IMR-90 (cell line): Measurements from ENCODE around the gene CFAP221. TPM values are rescaled to one million over a fixed set of nuclear protein-coding genes. Genes with fewer than 3 reads are reported as not detected.

Source experiments
- ATAC-seq: fragments of 200-7000 bp; cut with Tn5 transposase; 2 replicates; pipeline ENCODE4 v1.9.1; 2020; ENCODE audit warnings: low read depth, mild to moderate bottlenecking, moderate library complexity
- BruUV-seq: library from RNA; stranded (reverse); fragments of 400-500 nt; replicated peaks from 2 replicates; lab custom pipeline; 2021; lab: Mats Ljungman, UMichigan
- CTCF ChIA-PET: fragments of 300-600 bp; formaldehyde crosslinking; extraction: SDS; loops from one replicate; lab custom pipeline; 2021; ENCODE audit warnings: antibody characterized with exemption; lab: Yijun Ruan, JAX
- POLR2A ChIA-PET: fragments of 300-600 bp; sonication (Branson Sonifier 250); formaldehyde crosslinking; loops from one replicate; lab custom pipeline; 2022; ENCODE audit warnings: antibody characterized with exemption; ENCODE audit not compliant: unreplicated experiment; lab: Charles Lee
- DNase-seq: peaks from one replicate; pipeline ENCODE4 v3.0.0; 2013
- H2AFZ ChIP-seq: replicated peaks from 2 replicates; pipeline ENCODE3; 2013; ENCODE audit warnings: low read length, mild to moderate bottlenecking; ENCODE audit not compliant: poor library complexity
- H2AK5ac ChIP-seq: 2 replicates; pipeline ENCODE4 v1.6.1; 2013; ENCODE audit warnings: low read depth, low read length, inconsistent platforms
- H2AK9ac ChIP-seq: replicated peaks from 2 replicates; pipeline ENCODE3; 2013; ENCODE audit warnings: mild to moderate bottlenecking, low read depth, low read length, moderate library complexity; ENCODE audit not compliant: poor library complexity
- H2BK120ac ChIP-seq: 2 replicates; pipeline ENCODE4 v1.6.1; 2013; ENCODE audit warnings: low read depth, low read length, inconsistent platforms
- H2BK15ac ChIP-seq: 3 replicates; pipeline ENCODE4 v1.6.1; 2013; ENCODE audit warnings: low read depth, low read length, inconsistent platforms
- H2BK20ac ChIP-seq: 2 replicates; pipeline ENCODE4 v1.6.1; 2013; ENCODE audit warnings: low read depth, mild to moderate bottlenecking, inconsistent platforms, low read length, moderate library complexity
- H2BK5ac ChIP-seq: 2 replicates; pipeline ENCODE4 v1.6.1; 2013; ENCODE audit warnings: mild to moderate bottlenecking, low read depth, low read length, inconsistent platforms; ENCODE audit not compliant: poor library complexity, severe bottlenecking
- H3K14ac ChIP-seq: replicated peaks from 2 replicates; pipeline ENCODE4 v1.6.1; 2013; ENCODE audit warnings: low read depth, low read length, inconsistent platforms
- H3K18ac ChIP-seq: 2 replicates; pipeline ENCODE4 v1.6.1; 2013; ENCODE audit warnings: low read depth, low read length, control low read depth
- H3K23ac ChIP-seq: 2 replicates; pipeline ENCODE4 v1.6.1; 2013; ENCODE audit warnings: low read depth, low read length, inconsistent platforms
- H3K27ac ChIP-seq: 2 replicates; pipeline ENCODE4 v1.5.1; 2013; ENCODE audit warnings: mild to moderate bottlenecking, control low read depth, low read length; ENCODE audit not compliant: insufficient read depth
- H3K27me3 ChIP-seq: 2 replicates; pipeline ENCODE4 v1.6.1; 2013; ENCODE audit warnings: low read length; ENCODE audit not compliant: control insufficient read depth, insufficient read depth
- H3K36me3 ChIP-seq: 2 replicates; pipeline ENCODE4 v1.6.1; 2013; ENCODE audit warnings: low read length, mixed read lengths; ENCODE audit not compliant: control insufficient read depth, insufficient read depth
- H3K4ac ChIP-seq: 2 replicates; pipeline ENCODE4 v1.6.1; 2013; ENCODE audit warnings: low read depth, low read length, inconsistent platforms
- H3K4me1 ChIP-seq: 2 replicates; pipeline ENCODE4 v1.6.1; 2013; ENCODE audit warnings: low read length, mixed read lengths; ENCODE audit not compliant: control insufficient read depth, insufficient read depth
- H3K4me2 ChIP-seq: 2 replicates; pipeline ENCODE4 v1.6.1; 2013; ENCODE audit warnings: low read depth, mild to moderate bottlenecking, control low read depth, low read length, moderate library complexity
- H3K4me3 ChIP-seq: 2 replicates; pipeline ENCODE4 v1.5.1; 2013; ENCODE audit warnings: low read depth, mild to moderate bottlenecking, control low read depth, low read length, moderate library complexity; ENCODE audit not compliant: insufficient read depth
- H3K56ac ChIP-seq: 2 replicates; pipeline ENCODE4 v1.6.1; 2013; ENCODE audit warnings: low read length, inconsistent platforms; ENCODE audit not compliant: insufficient read depth; ENCODE audit errors: extremely low read depth
- H3K79me1 ChIP-seq, 2 experiments: 2 replicates each; pipeline ENCODE4 v1.6.1; 2013; ENCODE audit warnings: low read length in 2 of 2, inconsistent platforms in 1 of 2, low read depth in 1 of 2
- H3K9ac ChIP-seq: 2 replicates; pipeline ENCODE4 v1.6.1; 2013; ENCODE audit warnings: low read depth, low read length, control low read depth
- H3K9me1 ChIP-seq: 2 replicates; pipeline ENCODE4 v1.6.1; 2013; ENCODE audit warnings: low read length, inconsistent platforms; ENCODE audit not compliant: insufficient read depth
- H3K9me3 ChIP-seq: 2 replicates; pipeline ENCODE4 v1.6.1; 2013; ENCODE audit warnings: low read length; ENCODE audit not compliant: control insufficient read depth, insufficient read depth
- H4K20me1 ChIP-seq: 2 replicates; pipeline ENCODE4 v1.6.1; 2013; ENCODE audit warnings: low read length, inconsistent platforms; ENCODE audit not compliant: insufficient read depth
- H4K5ac ChIP-seq: 2 replicates; pipeline ENCODE4 v1.6.1; 2013; ENCODE audit warnings: mild to moderate bottlenecking, low read depth, low read length, control low read depth
- H4K8ac ChIP-seq, 2 experiments: 2 replicates each; pipeline ENCODE4 v1.6.1; 2013; ENCODE audit warnings: low read depth in 2 of 2, low read length in 2 of 2, control low read depth in 1 of 2, inconsistent platforms in 1 of 2
- H4K91ac ChIP-seq: 2 replicates; pipeline ENCODE4 v1.6.1; 2013; ENCODE audit warnings: low read depth, low read length, inconsistent platforms; ENCODE audit not compliant: insufficient read depth
- BHLHE40 ChIP-seq: fragments of 150-350 bp; IDR thresholded peaks from 2 replicates; pipeline ENCODE4 v1.6.1; 2016; ENCODE audit warnings: mild to moderate bottlenecking, low read depth, low read length
- CEBPB ChIP-seq: IDR thresholded peaks from 2 replicates; pipeline ENCODE4 v1.6.1; 2012; ENCODE audit warnings: low read depth, low read length, improper control_type of control experiment
- CHD1 ChIP-seq: IDR thresholded peaks from 2 replicates; pipeline ENCODE4 v1.6.1; 2012; ENCODE audit warnings: low read depth, low read length, improper control_type of control experiment
- FOS ChIP-seq: fragments of 150-350 bp; IDR thresholded peaks from 2 replicates; pipeline ENCODE4 v1.6.1; 2016; ENCODE audit warnings: low read depth, low read length
- MAFK ChIP-seq: IDR thresholded peaks from 2 replicates; pipeline ENCODE4 v1.6.1; 2012; ENCODE audit warnings: low read depth, low read length, improper control_type of control experiment
- MAZ ChIP-seq: IDR thresholded peaks from 2 replicates; pipeline ENCODE4 v1.6.1; 2012; ENCODE audit warnings: low read depth, mild to moderate bottlenecking, low read length, improper control_type of control experiment, moderate library complexity, borderline replicate concordance
- MXI1 ChIP-seq: IDR thresholded peaks from 2 replicates; pipeline ENCODE4 v1.6.1; 2012; ENCODE audit warnings: low read depth, mild to moderate bottlenecking, low read length, moderate library complexity, borderline replicate concordance
- NFE2L2 ChIP-seq: fragments of 150-350 bp; IDR thresholded peaks from 2 replicates; pipeline ENCODE4 v1.6.1; 2016; ENCODE audit warnings: low read depth, mild to moderate bottlenecking, low read length
- POLR2A ChIP-seq: IDR thresholded peaks from 2 replicates; pipeline ENCODE4 v1.6.1; 2012; ENCODE audit warnings: mild to moderate bottlenecking, low read depth, low read length
- RAD21 ChIP-seq: IDR thresholded peaks from 2 replicates; pipeline ENCODE4 v1.6.1; 2012; ENCODE audit warnings: low read length, improper control_type of control experiment
- RCOR1 ChIP-seq: IDR thresholded peaks from 2 replicates; pipeline ENCODE4 v1.6.1; 2012; ENCODE audit warnings: mild to moderate bottlenecking, low read length, improper control_type of control experiment; ENCODE audit not compliant: insufficient replicate concordance
- RFX5 ChIP-seq: IDR thresholded peaks from 2 replicates; pipeline ENCODE4 v1.8.0; 2012; ENCODE audit warnings: low read depth, mild to moderate bottlenecking, low read length, moderate library complexity
- SMC3 ChIP-seq: fragments of 150-350 bp; IDR thresholded peaks from 2 replicates; pipeline ENCODE4 v1.6.1; 2016; ENCODE audit warnings: low read depth, mild to moderate bottlenecking, antibody characterized with exemption, low read length, moderate library complexity
- WGBS, 2 experiments: methylation state at CpG; one replicate each; pipeline versions ENCODE4 v1.1.5 to v1.1.7; 2013; ENCODE audit warnings: missing lambda C conversion rate in 2 of 2; ENCODE audit not compliant: insufficient read length in 1 of 2; ENCODE audit errors: extremely low coverage in 2 of 2; 5-methylcytosine and 5-hydroxymethylcytosine counted together
- dilution Hi-C: fragments of 300-500 bp; cut with HindIII; formaldehyde crosslinking; loops from one replicate; pipeline ENCODE4 v1.14.3; 2018; ENCODE audit warnings: low sequenced_read_pairs; ENCODE audit not compliant: unreplicated experiment
- in situ Hi-C: fragments of 300-500 bp; cut with MboI; formaldehyde crosslinking; loops from 3 replicates; pipeline ENCODE4 v1.14.3; 2019; ENCODE audit warnings: low sequenced_read_pairs, inconsistent platforms, mixed read lengths
- intact Hi-C: fragments of 100-400 bp; cut with micrococcal nuclease; formaldehyde crosslinking; loops from 2 replicates; pipeline ENCODE4 v1.10.0; 2022
- polyA plus RNA-seq, 3 experiments: library from polyadenylated mRNA; depleted of rRNA; stranded (reverse); fragments of >200 nt; gene quantifications; 2 replicates each; pipeline ENCODE4 v1.2.3, GENCODE V29; 2012; ENCODE audit warnings: low replicate concordance in 1 of 3
- total RNA-seq: library from RNA; depleted of rRNA; stranded (reverse); fragments of >200 nt; gene quantifications from 2 replicates; pipeline ENCODE4 v1.2.3, GENCODE V29; 2012
- TF ChIP-seq, protein P1 (sequence below): fragments of 150-350 bp; IDR thresholded peaks from 2 replicates; pipeline ENCODE4 v1.6.1; 2016; ENCODE audit warnings: low read depth, mild to moderate bottlenecking, low read length, moderate library complexity, borderline replicate concordance
- TF ChIP-seq, protein P2 (sequence below): conservative IDR thresholded peaks from 2 replicates; pipeline ENCODE4 v1.5.1; 2012; ENCODE audit warnings: mild to moderate bottlenecking, low read depth, low read length, improper control_type of control experiment
- TF ChIP-seq, protein P3 (sequence below): fragments of 150-350 bp; IDR thresholded peaks from 2 replicates; pipeline ENCODE4 v1.6.1; 2017; ENCODE audit warnings: mild to moderate bottlenecking, antibody characterized with exemption, low read length, low read depth

CFAP221 gene
- total and polyA plus RNA-seq, 2 of the 4 experiments (the other 2 are of a cell fraction): not detected

DNA sequence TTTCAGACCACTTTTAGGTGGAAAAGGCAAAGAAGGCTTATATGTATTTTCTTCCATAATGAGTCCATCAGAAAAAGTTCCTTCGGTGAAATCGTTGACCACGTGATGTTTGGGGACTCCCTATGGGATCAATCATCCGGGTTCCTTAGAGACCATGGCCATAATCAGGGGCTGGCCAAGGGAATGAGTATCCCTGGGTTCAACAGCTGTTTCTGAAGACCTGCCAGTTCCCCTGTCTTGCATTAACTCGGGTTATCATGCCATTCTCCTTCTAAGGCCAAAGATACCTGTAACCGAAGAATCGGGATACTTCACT, 116.1 kb downstream of the CFAP221 start:
- BruUV-seq: no TSS peak
- H4K91ac ChIP-seq: no peak overlapping the region
- H3K9ac ChIP-seq: no peak overlapping the region
- TF ChIP-seq RCOR1: no peak
- no peak for TF ChIP-seq MXI1
- TF ChIP-seq RAD21: no peak
- TF ChIP-seq FOS: no peak
- no peak for TF ChIP-seq SMC3
- TF ChIP-seq CHD1: no peak
- TF ChIP-seq CEBPB: no peak
- TF ChIP-seq NFE2L2: no peak
- TF ChIP-seq, protein P1, sequence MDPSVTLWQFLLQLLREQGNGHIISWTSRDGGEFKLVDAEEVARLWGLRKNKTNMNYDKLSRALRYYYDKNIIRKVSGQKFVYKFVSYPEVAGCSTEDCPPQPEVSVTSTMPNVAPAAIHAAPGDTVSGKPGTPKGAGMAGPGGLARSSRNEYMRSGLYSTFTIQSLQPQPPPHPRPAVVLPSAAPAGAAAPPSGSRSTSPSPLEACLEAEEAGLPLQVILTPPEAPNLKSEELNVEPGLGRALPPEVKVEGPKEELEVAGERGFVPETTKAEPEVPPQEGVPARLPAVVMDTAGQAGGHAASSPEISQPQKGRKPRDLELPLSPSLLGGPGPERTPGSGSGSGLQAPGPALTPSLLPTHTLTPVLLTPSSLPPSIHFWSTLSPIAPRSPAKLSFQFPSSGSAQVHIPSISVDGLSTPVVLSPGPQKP: no peak
- TF ChIP-seq MAFK: no peak
- TF ChIP-seq, protein P2, sequence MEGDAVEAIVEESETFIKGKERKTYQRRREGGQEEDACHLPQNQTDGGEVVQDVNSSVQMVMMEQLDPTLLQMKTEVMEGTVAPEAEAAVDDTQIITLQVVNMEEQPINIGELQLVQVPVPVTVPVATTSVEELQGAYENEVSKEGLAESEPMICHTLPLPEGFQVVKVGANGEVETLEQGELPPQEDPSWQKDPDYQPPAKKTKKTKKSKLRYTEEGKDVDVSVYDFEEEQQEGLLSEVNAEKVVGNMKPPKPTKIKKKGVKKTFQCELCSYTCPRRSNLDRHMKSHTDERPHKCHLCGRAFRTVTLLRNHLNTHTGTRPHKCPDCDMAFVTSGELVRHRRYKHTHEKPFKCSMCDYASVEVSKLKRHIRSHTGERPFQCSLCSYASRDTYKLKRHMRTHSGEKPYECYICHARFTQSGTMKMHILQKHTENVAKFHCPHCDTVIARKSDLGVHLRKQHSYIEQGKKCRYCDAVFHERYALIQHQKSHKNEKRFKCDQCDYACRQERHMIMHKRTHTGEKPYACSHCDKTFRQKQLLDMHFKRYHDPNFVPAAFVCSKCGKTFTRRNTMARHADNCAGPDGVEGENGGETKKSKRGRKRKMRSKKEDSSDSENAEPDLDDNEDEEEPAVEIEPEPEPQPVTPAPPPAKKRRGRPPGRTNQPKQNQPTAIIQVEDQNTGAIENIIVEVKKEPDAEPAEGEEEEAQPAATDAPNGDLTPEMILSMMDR: no peak
- TF ChIP-seq, protein P3, sequence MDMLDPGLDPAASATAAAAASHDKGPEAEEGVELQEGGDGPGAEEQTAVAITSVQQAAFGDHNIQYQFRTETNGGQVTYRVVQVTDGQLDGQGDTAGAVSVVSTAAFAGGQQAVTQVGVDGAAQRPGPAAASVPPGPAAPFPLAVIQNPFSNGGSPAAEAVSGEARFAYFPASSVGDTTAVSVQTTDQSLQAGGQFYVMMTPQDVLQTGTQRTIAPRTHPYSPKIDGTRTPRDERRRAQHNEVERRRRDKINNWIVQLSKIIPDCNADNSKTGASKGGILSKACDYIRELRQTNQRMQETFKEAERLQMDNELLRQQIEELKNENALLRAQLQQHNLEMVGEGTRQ: no peak
- TF ChIP-seq RFX5: no peak
- no peak for TF ChIP-seq POLR2A
- no peak for TF ChIP-seq BHLHE40
- TF ChIP-seq MAZ: no peak
- H2BK120ac ChIP-seq: no peak overlapping the region
- H2AK9ac ChIP-seq: no peak overlapping the region
- H4K5ac ChIP-seq: no peak overlapping the region
- H3K4me2 ChIP-seq: no peak overlapping the region
- H3K56ac ChIP-seq: no peak overlapping the region
- H2BK20ac ChIP-seq: no peak overlapping the region
- H3K9me3 ChIP-seq: no peaks in the 10 kb centered on the region
- no peaks in the 10 kb centered on the region for H3K79me1 ChIP-seq
- H3K9me1 ChIP-seq: no peaks in the 10 kb centered on the region
- H3K4me3 ChIP-seq: no peak overlapping the region
- no peak overlapping the region for H4K8ac ChIP-seq
- ATAC-seq (no peak), DNase-seq (no peak)
- no peak overlapping the region for H3K14ac ChIP-seq
- no peaks in the 10 kb centered on the region for H3K4me1 ChIP-seq
- no peaks in the 10 kb centered on the region for H4K20me1 ChIP-seq
- intact Hi-C loops: loop anchor here (1.0 to 5.0 kb wide), 4 partner anchors 19 to 778 kb away; no protein-coding TSS in a partner anchor
- no peak overlapping the region for H2BK5ac ChIP-seq
- no peak overlapping the region for H3K4ac ChIP-seq
- ChIA-PET CTCF (interaction anchor here (1.0 kb wide), 1 partner anchor 10 kb away, joined by 3 read pairs; no protein-coding TSS in a partner anchor), POLR2A (no interaction called here)
- no peak overlapping the region for H3K18ac ChIP-seq
- H2BK15ac ChIP-seq: no peak overlapping the region
- dilution Hi-C loops: no loop called here
- no peak overlapping the region for H2AK5ac ChIP-seq
- no peak overlapping the region for H3K27ac ChIP-seq
- H3K23ac ChIP-seq: no peak overlapping the region
- WGBS, 2 experiments: 50% methylated on average over 2 of the region's 7 CpGs; no CpG with 5 or more reads in 1 of the 2 experiments
- H2AFZ ChIP-seq: no peak overlapping the region
- in situ Hi-C loops: no loop called here
- H3K27me3 ChIP-seq: peaks cover 10% of the 10 kb centered on the region
- H3K36me3 ChIP-seq: no peaks in the 10 kb centered on the region
